Epidermal melanocyte (primary cell): Measurements from ENCODE around the gene GNB5.
"Not testable (repeated sequence)": the region's sequence is repeated elsewhere in the genome, so short reads cannot be mapped to it uniquely, and the experiment has no call there.

Source experiments
- DNase-seq: peaks from one replicate; pipeline ENCODE4 v3.0.0; 2011; ENCODE audit warnings: low spot score; ENCODE audit not compliant: insufficient read length

The GNB5 gene

DNA sequence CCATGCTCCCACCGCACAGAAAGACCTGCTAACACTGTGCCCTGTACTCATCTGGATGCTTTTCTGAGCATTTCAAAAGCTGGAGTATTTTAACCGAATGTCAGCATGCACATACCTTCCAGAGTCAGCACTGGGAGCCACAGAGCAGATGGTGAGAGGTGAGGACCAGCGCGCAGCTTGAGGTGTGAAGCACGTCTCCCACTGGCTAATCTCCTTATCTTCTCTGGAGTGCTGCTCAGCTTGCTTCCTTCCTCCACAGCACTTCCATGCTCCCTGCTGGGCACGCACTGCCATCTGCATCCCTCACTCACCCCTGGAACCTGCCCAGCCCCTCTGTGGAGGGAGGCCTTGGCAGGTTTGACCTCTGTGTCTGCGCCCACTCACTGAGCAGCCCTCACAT lies at the start of gene GNB5:
Gene GNB5, minus strand, starts transcription at position 186 of the 400 bp plus-strand sequence. CDS start 6,716 bp downstream, outside the sequence.
- no peak for DNase-seq

- no peak for DNase-seq
Observed at GRCh38 chr15:52240166-52240565, 49.0 kb upstream of the GNB5 start.

GRCh38 chr15:52238989-52239525 lies 47.9 kb upstream of the GNB5 start:
- DNase-seq = not testable (repeated sequence)

- DNase-seq = no peak
Observed at GRCh38 chr15:52238149-52238548, 47.0 kb upstream of the GNB5 start.

DNA sequence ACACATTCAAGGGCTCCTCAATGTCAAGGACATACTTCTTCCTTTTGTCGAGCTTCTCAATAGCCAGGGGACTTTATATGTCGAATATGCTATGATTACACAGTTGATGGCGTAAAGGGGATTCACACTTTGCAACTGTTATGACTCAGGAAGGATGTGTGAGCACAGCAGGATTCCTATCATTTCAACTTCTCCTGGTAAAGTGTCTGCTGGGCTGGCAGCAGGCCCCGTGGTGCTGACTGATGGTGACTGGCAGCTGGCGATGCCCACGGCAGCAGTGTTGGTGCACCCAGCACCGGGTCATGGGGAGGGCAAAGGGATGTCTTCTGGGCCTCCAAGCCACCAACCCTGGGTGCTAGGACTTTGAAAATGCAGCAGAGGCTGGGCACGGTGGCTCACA lies 44.8 kb upstream of the GNB5 start:
- no peak for DNase-seq

- DNase-seq = no peak
Observed at GRCh38 chr15:52234596-52235541, 43.7 kb upstream of the GNB5 start.

DNA sequence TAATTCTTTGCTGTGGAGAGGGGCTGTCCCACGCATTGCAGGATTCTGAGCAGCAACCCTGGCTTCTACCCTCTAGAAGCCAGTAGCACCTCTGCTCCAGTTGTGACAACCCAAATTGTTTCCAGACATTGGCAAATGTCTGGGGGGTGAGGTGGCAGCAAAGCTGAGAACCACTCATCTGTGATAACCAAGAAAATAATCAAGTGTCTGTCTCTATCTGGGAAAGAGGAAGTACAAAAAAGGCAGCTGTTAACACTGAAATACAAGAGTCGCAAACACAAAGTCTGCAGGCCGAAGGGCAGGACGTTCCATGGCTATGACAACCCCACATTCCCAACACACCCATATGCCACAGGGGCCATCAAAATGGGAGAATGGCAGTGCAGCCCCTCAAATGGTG lies 42.2 kb upstream of the GNB5 start:
- DNase-seq = no peak

DNA sequence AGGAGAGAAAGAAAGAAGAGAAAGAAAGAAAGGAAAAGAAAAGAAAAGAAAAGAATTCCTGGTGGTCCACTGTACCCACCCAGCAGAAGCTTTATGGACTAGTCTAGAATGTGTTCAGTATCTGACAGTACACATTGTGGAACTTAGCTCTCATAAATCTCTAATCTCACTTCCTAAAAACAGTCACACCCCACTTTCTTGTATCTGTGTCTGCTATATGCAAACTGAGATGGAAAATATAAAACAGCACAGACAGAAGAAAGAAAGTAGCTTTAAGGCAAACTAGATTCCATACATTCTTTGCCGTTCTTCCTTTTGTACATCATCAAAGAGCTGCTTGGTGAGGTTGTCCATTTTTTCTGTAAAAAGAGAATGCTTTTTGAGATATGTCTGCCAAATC lies 41.1 kb upstream of the GNB5 start:
- no peak for DNase-seq

GRCh38 chr15:52230073-52230472 lies 38.9 kb upstream of the GNB5 start:
- no peak for DNase-seq

DNA sequence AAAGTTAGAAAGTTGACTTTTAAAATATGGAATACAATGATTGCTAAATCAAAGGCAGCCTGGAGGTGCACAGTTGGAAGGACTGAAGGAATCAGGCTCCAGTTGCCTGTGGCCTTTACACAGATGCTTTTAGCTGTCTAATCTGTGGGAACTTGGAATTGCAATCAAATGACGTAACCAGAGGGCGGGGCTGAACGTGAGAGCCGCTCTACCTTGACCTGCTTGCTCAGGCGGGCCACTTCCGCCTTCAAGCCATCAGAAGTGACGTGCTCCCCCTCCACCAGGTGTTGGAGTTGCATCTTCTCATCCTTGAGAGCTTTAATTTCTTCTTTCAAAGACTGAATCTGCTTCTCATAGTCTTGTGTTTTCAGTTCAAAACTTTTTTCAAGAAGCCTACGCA lies 37.7 kb upstream of the GNB5 start:
- DNase-seq = no peak

DNA sequence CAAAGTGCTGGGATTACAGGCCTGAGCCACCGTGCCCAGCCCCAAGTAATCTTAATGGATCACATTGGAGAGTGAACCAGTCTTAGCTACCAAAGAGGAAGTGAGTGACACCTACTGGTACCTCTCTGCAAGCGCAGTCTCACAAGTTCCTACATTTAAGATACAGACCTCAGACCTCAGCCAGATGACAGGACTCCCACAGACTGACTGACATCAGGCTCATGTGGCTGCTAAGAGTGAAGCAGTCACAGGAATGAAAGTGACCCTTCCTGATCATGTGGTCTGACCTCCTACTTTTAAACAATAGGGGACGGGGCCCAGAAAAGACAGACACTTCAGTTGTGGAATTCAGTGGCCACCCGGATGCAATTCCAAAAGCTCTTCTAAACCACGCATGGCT lies 36.3 kb upstream of the GNB5 start:
- DNase-seq = peak; percentile 88

GRCh38 chr15:52225230-52225629 lies 34.0 kb upstream of the GNB5 start:
- DNase-seq = no peak

DNA sequence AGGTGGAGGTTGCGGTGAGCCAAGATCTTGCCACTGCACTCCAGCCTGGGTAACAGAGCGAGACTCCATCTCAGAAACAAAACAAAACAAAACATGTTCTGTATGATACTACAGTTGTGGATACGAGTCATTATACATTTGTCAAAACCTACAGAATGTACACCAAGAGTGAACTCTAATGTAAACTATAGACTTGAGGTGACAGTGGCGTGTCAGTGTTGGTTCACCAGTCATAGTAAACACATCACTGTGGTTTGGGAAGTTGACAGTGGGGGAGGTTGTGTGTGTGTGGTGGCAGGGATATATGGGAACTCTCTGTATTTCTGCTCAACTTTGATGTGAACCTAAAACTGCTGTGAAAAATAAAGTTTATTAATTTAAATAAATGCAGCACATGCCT lies 33.0 kb upstream of the GNB5 start:
- no peak for DNase-seq

DNA sequence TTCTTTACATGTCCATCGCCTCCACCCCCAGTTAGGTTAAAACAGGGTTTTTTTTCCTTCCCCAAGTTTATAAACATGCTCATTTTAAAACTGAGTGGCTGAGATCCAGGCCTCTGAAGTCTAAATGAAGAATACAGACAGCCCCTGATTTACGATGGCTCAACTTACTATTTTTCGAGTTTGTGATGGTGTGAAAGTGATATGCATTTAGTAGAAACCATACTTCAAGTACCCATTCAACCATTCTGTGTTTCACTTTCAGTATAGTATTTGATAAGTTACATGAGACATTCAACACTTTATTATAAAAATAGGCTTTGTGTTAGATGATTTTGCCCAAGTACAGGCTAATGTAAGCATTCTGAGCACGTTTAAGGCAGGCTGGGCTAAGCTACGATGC lies 30.5 kb upstream of the GNB5 start:
- DNase-seq = no peak

GRCh38 chr15:52220937-52221660 lies 29.9 kb upstream of the GNB5 start:
- DNase-seq = no peak

DNA sequence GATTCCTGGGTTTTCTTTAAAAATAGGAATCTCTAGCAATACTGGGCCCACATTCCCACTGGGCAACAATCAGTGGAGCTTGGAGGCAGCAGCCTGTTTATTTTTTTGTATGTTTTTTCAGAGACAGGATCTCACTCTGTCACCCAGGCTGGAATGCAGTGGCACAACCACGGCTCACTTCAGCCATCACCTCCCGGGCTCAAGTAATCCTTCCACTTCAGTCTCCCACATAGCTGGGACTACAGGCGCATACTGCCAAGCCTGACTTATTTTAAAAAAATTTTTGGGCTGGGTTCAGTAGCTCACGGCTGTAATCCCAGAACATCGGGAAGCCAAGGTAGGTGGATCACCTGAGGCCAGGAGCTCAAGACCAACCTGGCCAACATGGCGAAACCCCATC lies 29.1 kb upstream of the GNB5 start:
- no peak for DNase-seq

GRCh38 chr15:52218816-52219215 lies 27.6 kb upstream of the GNB5 start:
- DNase-seq = no peak

- DNase-seq = no peak
Observed at GRCh38 chr15:52218371-52218770, 27.2 kb upstream of the GNB5 start.

DNA sequence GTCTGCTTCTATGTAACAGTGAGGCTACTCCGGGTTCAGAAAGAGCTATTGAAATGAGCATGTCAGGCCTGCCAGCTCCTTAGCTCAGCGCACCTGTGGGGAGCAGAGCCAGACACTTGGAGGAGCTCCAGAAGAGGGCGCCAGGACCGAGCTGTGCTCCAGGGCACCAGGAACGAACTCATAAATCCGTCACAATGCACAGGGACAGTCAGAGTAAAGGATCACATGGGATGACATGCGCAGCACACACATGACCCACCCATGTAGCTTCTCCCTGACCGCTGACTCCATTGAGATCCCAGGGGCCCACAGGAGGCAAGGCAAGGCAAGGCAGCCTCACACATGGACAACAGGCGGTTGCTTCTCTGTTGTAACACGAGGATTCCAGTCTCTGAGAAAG lies 26.0 kb upstream of the GNB5 start:
- no peak for DNase-seq

GRCh38 chr15:52214553-52214952 lies 23.4 kb upstream of the GNB5 start:
- no peak for DNase-seq

DNA sequence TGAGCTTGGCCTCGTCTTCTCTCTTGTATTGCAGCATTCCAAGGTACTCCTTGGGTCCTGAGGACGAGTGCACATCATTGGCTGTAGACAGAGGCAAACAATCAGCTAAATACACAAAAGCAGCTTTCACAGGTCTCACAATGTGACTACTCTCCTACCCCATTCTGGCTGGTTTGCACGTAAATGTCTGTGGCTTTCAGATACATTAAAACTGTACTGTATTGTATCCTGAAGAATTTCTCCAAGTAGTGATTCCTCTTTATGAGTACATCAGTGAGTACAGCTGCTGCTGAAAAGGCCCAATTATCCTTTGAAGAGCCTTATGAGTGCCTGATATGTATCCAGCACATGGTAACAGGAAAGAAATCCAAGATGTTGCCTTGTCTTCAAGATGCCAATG lies 22.0 kb upstream of the GNB5 start:
- no peak for DNase-seq

DNA sequence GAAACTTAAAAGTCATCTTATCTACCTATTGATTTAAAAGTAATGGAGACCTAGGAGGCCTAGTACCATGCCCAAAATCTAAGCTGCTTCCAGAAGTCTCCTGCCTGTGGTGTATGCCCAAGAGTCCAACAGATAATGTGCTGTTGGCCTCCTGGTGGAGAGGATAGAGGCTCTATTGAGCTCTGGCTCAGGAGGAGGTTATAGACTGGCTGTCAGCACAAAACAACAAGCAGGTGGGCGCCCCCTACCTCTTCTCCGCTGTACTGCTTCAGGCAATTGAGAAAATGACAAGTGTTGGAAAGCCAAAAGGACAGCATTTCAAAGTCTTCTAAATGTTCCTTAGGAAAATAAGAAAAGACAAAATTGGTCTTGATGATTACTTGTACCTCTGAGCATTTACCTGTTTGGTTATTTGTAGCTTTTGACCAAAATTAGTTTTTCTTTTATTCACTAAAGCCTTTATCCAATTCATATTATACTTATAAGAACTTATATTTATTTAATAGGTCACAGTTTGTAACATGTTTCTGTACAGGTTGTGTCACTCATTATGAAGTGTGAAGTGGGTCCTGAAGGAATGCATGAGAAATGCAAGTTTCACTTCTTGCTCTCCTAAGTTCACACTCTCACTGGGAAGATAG lies 17.2 kb upstream of the GNB5 start:
- DNase-seq = no peak
